HUES48 (cell line): ENCODE data around the gene SNRK.

Experiments used
- H3K27ac ChIP-seq: one replicate; pipeline ENCODE4 v1.7.0; 2013; ENCODE audit warnings: low read depth, low read length, inconsistent platforms
- H3K27me3 ChIP-seq: 2 replicates; pipeline ENCODE4 v1.6.1; 2013; ENCODE audit warnings: mild to moderate bottlenecking, low read length; ENCODE audit not compliant: control insufficient read depth, insufficient read depth
- H3K36me3 ChIP-seq: 2 replicates; pipeline ENCODE4 v1.6.1; 2013; ENCODE audit warnings: low read length; ENCODE audit not compliant: control insufficient read depth, insufficient read depth
- H3K4me1 ChIP-seq: 2 replicates; pipeline ENCODE4 v1.6.1; 2013; ENCODE audit warnings: mild to moderate bottlenecking, low read length; ENCODE audit not compliant: control insufficient read depth, insufficient read depth
- H3K4me3 ChIP-seq: 2 replicates; pipeline ENCODE4 v1.5.1; 2013; ENCODE audit warnings: mild to moderate bottlenecking, low read depth, low read length
- H3K9ac ChIP-seq: 2 replicates; pipeline ENCODE4 v1.6.1; 2013; ENCODE audit warnings: mild to moderate bottlenecking, low read depth, low read length, moderate library complexity
- H3K9me3 ChIP-seq: 2 replicates; pipeline ENCODE4 v1.6.1; 2013; ENCODE audit warnings: low read length; ENCODE audit not compliant: control insufficient read depth, insufficient read depth

SNRK gene

GRCh38 chr3:43394041-43394554, 107.8 kb downstream of the SNRK start:
- H3K27me3 ChIP-seq = no peaks in the 10 kb centered on the region
- no peaks in the 10 kb centered on the region for H3K9me3 ChIP-seq
- H3K9ac ChIP-seq = no peak overlapping the region
- no peaks in the 10 kb centered on the region for H3K4me1 ChIP-seq
- no peak overlapping the region for H3K27ac ChIP-seq
- H3K36me3 ChIP-seq = no peaks in the 10 kb centered on the region
- no peak overlapping the region for H3K4me3 ChIP-seq

DNA sequence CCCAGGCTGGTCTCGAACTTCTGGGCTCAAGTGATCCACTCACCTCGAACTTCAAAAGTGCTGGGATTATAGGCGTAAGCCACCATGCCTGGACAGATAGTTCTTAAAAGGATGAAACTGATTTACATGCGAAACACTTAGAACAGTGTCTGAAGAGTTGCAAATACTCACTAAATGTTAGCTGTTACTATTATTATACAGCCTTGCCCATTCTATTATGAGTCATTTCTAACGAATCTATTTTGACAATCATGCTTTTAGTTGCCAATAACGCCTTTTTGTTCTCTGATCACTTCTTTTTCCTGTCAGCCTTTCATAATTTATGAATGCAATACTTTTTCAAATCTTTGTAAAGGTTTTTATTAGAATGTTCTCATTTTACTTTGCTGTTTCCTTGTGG, 112.7 kb downstream of the SNRK start:
- Histone ChIP-seq H3K9ac (no peak overlapping the region), H3K27me3 (no peaks in the 10 kb centered on the region), H3K4me1 (no peaks in the 10 kb centered on the region), H3K36me3 (no peaks in the 10 kb centered on the region), H3K4me3 (no peak overlapping the region), H3K27ac (no peak overlapping the region), H3K9me3 (no peaks in the 10 kb centered on the region)

- Histone ChIP-seq H3K4me1 (no peaks in the 10 kb centered on the region), H3K9me3 (no peaks in the 10 kb centered on the region), H3K4me3 (no peak overlapping the region), H3K27me3 (no peaks in the 10 kb centered on the region), H3K36me3 (no peaks in the 10 kb centered on the region), H3K9ac (no peak overlapping the region), H3K27ac (no peak overlapping the region)
Measured at GRCh38 chr3:43400167-43400566, 113.8 kb downstream of the SNRK start.
